Measurements from ENCODE around the gene DOCK4. TPM values are rescaled to one million over a fixed set of nuclear protein-coding genes. Genes with fewer than 3 reads are reported as not detected.

The DOCK4 gene
- total and polyA plus RNA-seq, 2 of the 8 experiments (the other 6 are each of a cell fraction or from before 2014, with no cell fraction given) = 5.1 to 23.6 TPM

GRCh38 chr7:112103246-112103645 lies 103.0 kb downstream of the DOCK4 start:
- H4K8ac ChIP-seq (ENCODE audit: extremely low read depth, insufficient read depth, low read length) = no peak overlapping the region
- no peak overlapping the region for H2BK120ac ChIP-seq (replicated peaks; ENCODE audit: low read depth, low read length)
- 81% methylated on average over 2 of the region's 2 CpGs; no CpG with 5 or more reads in 1 of the 2 experiments for WGBS, 2 experiments (ENCODE audit: extremely low coverage in 1 of 2, insufficient coverage in 1 of 2, insufficient read length in 1 of 2, insufficient replicate concordance in 2 of 2, low coverage in 1 of 2, low lambda C conversion rate in 2 of 2, missing lambda C conversion rate in 1 of 2)
- H3K27me3 ChIP-seq (replicated peaks in 1 of 4; ENCODE audit: control insufficient read depth in 3 of 4, extremely low read depth in 1 of 4, insufficient read depth in 3 of 4, low read length in 3 of 4) = no peaks in the 10 kb centered on the region
- no peak overlapping the region for H4K5ac ChIP-seq (ENCODE audit: insufficient read length, low read depth, low read length)
- H2BK15ac ChIP-seq (ENCODE audit: low read length) = no peak overlapping the region
- ChIA-PET CTCF (ENCODE audit: partially characterized antibody) (no interaction called here), POLR2A (ENCODE audit: partially characterized antibody) (no interaction called here)
- H3K36me3 ChIP-seq (ENCODE audit: control insufficient read depth in 2 of 4, insufficient read depth in 4 of 4, low read length in 3 of 4) = no peaks in the 10 kb centered on the region
- peaks cover 0 to 9% of the 10 kb centered on the region in 2 experiments; a peak in 1 of 4 replicates for H3K79me2 ChIP-seq (ENCODE audit: control insufficient read depth in 1 of 2, insufficient read depth in 2 of 2, low read length in 2 of 2)
- H3K9ac ChIP-seq (replicated peaks in 1 of 4; ENCODE audit: extremely low read depth in 1 of 4, low read depth in 3 of 4, low read length in 3 of 4) = no peak overlapping the region
- no peak overlapping the region for H3K4ac ChIP-seq (replicated peaks; ENCODE audit: insufficient read length, low read depth, low read length)
- TF ChIP-seq RXRA (IDR thresholded peaks at IDR 0.05; ENCODE audit: insufficient read depth, low read depth, low read length) (no peak), EGR1 (IDR thresholded peaks at IDR 0.05; ENCODE audit: borderline replicate concordance, low read depth, low read length) (no peak), FOSL1 (IDR thresholded peaks at IDR 0.05; ENCODE audit: insufficient read depth, low read depth, low read length) (no peak), JUND (IDR thresholded peaks at IDR 0.05; ENCODE audit: low read length) (no peak)
- no peaks in the 10 kb centered on the region for H3K9me3 ChIP-seq (ENCODE audit: insufficient read depth in 2 of 2, low read depth in 1 of 2, low read length in 1 of 2)
- H2BK12ac ChIP-seq (ENCODE audit: low read depth, low read length) = no peak overlapping the region
- peaks cover 0 to 2% (median under 1%) of the 10 kb centered on the region in 4 experiments; a peak in 3 of 7 replicates for H3K4me1 ChIP-seq (replicated peaks in 1 of 4; ENCODE audit: control insufficient read depth in 3 of 4, insufficient read depth in 4 of 4, low read length in 3 of 4)
- no peak overlapping the region for H4K91ac ChIP-seq (replicated peaks; ENCODE audit: insufficient read length, low read length)
- H3K23me2 ChIP-seq (ENCODE audit: low read depth, low read length) = no peaks in the 10 kb centered on the region
- no peak overlapping the region for H2BK5ac ChIP-seq (ENCODE audit: low read depth, low read length)
- no peak overlapping the region for H3K23ac ChIP-seq (ENCODE audit: insufficient read length)
- no peak for FAIRE-seq
- H4K20me1 ChIP-seq (replicated peaks in 1 of 2; ENCODE audit: control insufficient read depth in 1 of 2, insufficient read depth in 2 of 2, low read length in 2 of 2) = no peaks in the 10 kb centered on the region
- no peak overlapping the region for H3K4me3 ChIP-seq (ENCODE audit: extremely low read depth in 1 of 4, insufficient read depth in 2 of 4, low read depth in 3 of 4, low read length in 4 of 4)
- no peak overlapping the region for H3K14ac ChIP-seq (ENCODE audit: insufficient read length)
- no peak overlapping the region for H3K4me2 ChIP-seq (ENCODE audit: insufficient read depth in 1 of 2, low read depth in 2 of 2, low read length in 2 of 2)
- no peak overlapping the region for H2AK5ac ChIP-seq (ENCODE audit: low read depth, low read length)
- H2AFZ ChIP-seq (ENCODE audit: low read length) = no peak overlapping the region
- no peaks in the 10 kb centered on the region for H3K79me1 ChIP-seq (ENCODE audit: low read depth, low read length)
- H3K27ac ChIP-seq (ENCODE audit: low read depth, low read length) = no peak overlapping the region
- DNase-seq (ENCODE audit: low read depth in 1 of 2, low spot score in 2 of 2) = no peak
- no peak overlapping the region for H2BK20ac ChIP-seq (ENCODE audit: low read length)
- no peak overlapping the region for H3K18ac ChIP-seq (ENCODE audit: extremely low read depth, low read length)
- no peak overlapping the region for H3K56ac ChIP-seq (replicated peaks; ENCODE audit: insufficient read length, low read depth, low read length)

Data from H1 (cell line).